CD4-positive, CD25-positive, alpha-beta regulatory T cell (primary cell): ENCODE data around the gene PCNA. TPM values are rescaled to one million over a fixed set of nuclear protein-coding genes. Genes with fewer than 3 reads are reported as not detected.
"Not testable (repeated sequence)": the region's sequence is repeated elsewhere in the genome, so short reads cannot be mapped to it uniquely, and the experiment has no call there.

ENCODE experiments used
- ATAC-seq, 2 donors: fragments of 150-1000 bp; cut with Tn5 transposase; one replicate each; pipeline ENCODE4 v1.10.0; 2021; ENCODE audit warnings: low read depth in 2 of 2, moderate number of reproducible peaks in 2 of 2, moderate library complexity in 1 of 2
- DNase-seq, 3 donors: peaks; one replicate each; pipeline versions ENCODE4 v3.0.0 to v3.0.0-alpha.2; 2012 to 2022; ENCODE audit warnings: mixed read lengths in 1 of 3
- H3K27ac ChIP-seq: one replicate; pipeline ENCODE4 v1.7.0; 2013; ENCODE audit warnings: mild to moderate bottlenecking, low read length; ENCODE audit not compliant: insufficient read depth, poor library complexity, severe bottlenecking
- H3K27me3 ChIP-seq: one replicate; pipeline ENCODE4 v1.7.0; 2013; ENCODE audit warnings: low read length; ENCODE audit not compliant: control insufficient read depth, insufficient read depth
- H3K36me3 ChIP-seq: one replicate; pipeline ENCODE4 v1.7.0; 2013; ENCODE audit warnings: mild to moderate bottlenecking, low read length, moderate library complexity; ENCODE audit not compliant: control insufficient read depth, insufficient read depth
- H3K4me1 ChIP-seq: 2 replicates; pipeline ENCODE4 v1.7.0; 2013; ENCODE audit warnings: mild to moderate bottlenecking, low read length; ENCODE audit not compliant: insufficient read depth, control insufficient read depth, poor library complexity, severe bottlenecking
- H3K4me3 ChIP-seq: one replicate; pipeline ENCODE4 v1.7.0; 2013; ENCODE audit warnings: low read depth, mild to moderate bottlenecking, low read length, moderate library complexity
- H3K9me3 ChIP-seq, 2 experiments: 1 replicate in 1 of 2; 2 replicates in 1 of 2; pipeline ENCODE4 v1.7.0; 2013; ENCODE audit warnings: low read length in 2 of 2, mild to moderate bottlenecking in 1 of 2, moderate library complexity in 1 of 2; ENCODE audit not compliant: control insufficient read depth in 2 of 2
- H3K27ac Mint-ChIP-seq, 3 donors: one replicate each; pipeline ENCODE4 v1.8.0; 2020 to 2022; ENCODE audit warnings: mild to moderate bottlenecking in 3 of 3, mixed read lengths in 3 of 3, moderate library complexity in 2 of 3
- H3K27me3 Mint-ChIP-seq: one replicate; pipeline ENCODE4 v1.8.0; 2022; ENCODE audit warnings: mild to moderate bottlenecking, mixed read lengths
- H3K36me3 Mint-ChIP-seq: one replicate; pipeline ENCODE4 v1.8.0; 2020; ENCODE audit warnings: mixed read lengths
- H3K4me1 Mint-ChIP-seq, 4 donors: one replicate each; pipeline ENCODE4 v1.8.0; 2020 to 2022; ENCODE audit warnings: mixed read lengths in 4 of 4, mild to moderate bottlenecking in 1 of 4
- H3K4me3 Mint-ChIP-seq, 4 donors: one replicate each; pipeline ENCODE4 v1.8.0; 2020 to 2022; ENCODE audit warnings: mild to moderate bottlenecking in 4 of 4, mixed read lengths in 4 of 4, moderate library complexity in 3 of 4
- H3K9me3 Mint-ChIP-seq, 7 donors: one replicate each; pipeline ENCODE4 v1.8.0; 2020 to 2022; ENCODE audit warnings: mixed read lengths in 7 of 7, mild to moderate bottlenecking in 3 of 7, moderate library complexity in 2 of 7
- polyA plus RNA-seq, 4 donors: library from polyadenylated mRNA; unstranded; fragments of 300-500 nt; fragmentation: Illumina TruSeq; gene quantifications; one replicate each; pipeline ENCODE4 v1.2.3, GENCODE V29; 2021
- total RNA-seq: library from RNA; stranded (reverse); gene quantifications from one replicate; pipeline ENCODE4 v1.2.3, GENCODE V29; 2022

Gene PCNA
- total and polyA plus RNA-seq, 5 donors from 2014 or later: 33.0 to 89.9 (median 71.2) TPM

- H3K27ac Mint-ChIP-seq: peak overlapping the region; percentile 63 to 99 (median 95)
- peaks cover 49% of the 10 kb centered on the region for H3K36me3 ChIP-seq
- H3K4me3 ChIP-seq: peak overlapping the region; percentile 79
Measured at GRCh38 chr20:5113615-5113986, 6.2 kb downstream of the PCNA start.

GRCh38 chr20:5109276-5109675 is 10.5 kb downstream of the PCNA start:
- no peaks in the 10 kb centered on the region for H3K9me3 ChIP-seq
- peaks cover 52% of the 10 kb centered on the region for H3K36me3 ChIP-seq
- no peak for DNase-seq
- no peaks in the 10 kb centered on the region for H3K27me3 ChIP-seq
- no peaks in the 10 kb centered on the region for H3K9me3 Mint-ChIP-seq
- peaks cover 4% of the 10 kb centered on the region for H3K27me3 Mint-ChIP-seq
- H3K36me3 Mint-ChIP-seq: peaks cover 12% of the 10 kb centered on the region
- peak overlapping the region in 2 of 4 donors; percentile 13 to 49 for H3K4me3 Mint-ChIP-seq
- ATAC-seq: no peak
- H3K4me1 ChIP-seq: peaks cover 19% of the 10 kb centered on the region
- peak overlapping the region in 1 of 3 donors; percentile 29 for H3K27ac Mint-ChIP-seq
- peaks cover 9 to 28% (median 21%) of the 10 kb centered on the region in 4 donors for H3K4me1 Mint-ChIP-seq
- no peak overlapping the region for H3K27ac ChIP-seq
- H3K4me3 ChIP-seq: no peak overlapping the region

More at GRCh38 chr20:5113615-5113986, 6.2 kb downstream of the PCNA start:
- DNase-seq: no peak
- Mint-ChIP-seq H3K4me1 (peaks cover 15 to 44% (median 36%) of the 10 kb centered on the region in 4 donors), H3K4me3 (peak overlapping the region; percentile 89 to 99 (median 95)), H3K27me3 (peaks cover 4% of the 10 kb centered on the region), H3K36me3 (peaks cover 22% of the 10 kb centered on the region), H3K9me3 (no peaks in the 10 kb centered on the region)
- peaks cover 31% of the 10 kb centered on the region for H3K4me1 ChIP-seq
- H3K27me3 ChIP-seq: no peaks in the 10 kb centered on the region
- peak overlapping the region; percentile 94 for H3K27ac ChIP-seq
- ATAC-seq: no peak
- H3K9me3 ChIP-seq: no peaks in the 10 kb centered on the region

DNA sequence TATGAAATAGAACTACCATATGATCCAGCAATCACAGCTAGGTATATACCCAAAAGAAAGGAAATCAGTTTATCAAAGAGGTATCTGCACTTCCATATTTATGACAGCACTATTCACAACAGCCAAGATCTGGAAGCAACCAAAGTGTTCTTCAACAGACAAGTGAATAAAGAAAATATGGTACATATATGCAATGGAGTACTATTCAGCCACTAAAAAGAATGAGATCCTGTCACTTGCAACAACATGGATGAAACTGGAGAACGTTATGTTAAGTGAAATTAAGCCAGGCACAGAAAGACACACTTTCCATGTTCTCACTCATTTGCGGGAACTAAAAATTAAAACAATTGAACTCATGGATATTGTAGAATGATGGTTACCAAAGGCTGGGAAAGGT is 15.3 kb downstream of the PCNA start:
- H3K36me3 ChIP-seq: peaks cover 77% of the 10 kb centered on the region
- H3K36me3 Mint-ChIP-seq: peaks cover 40% of the 10 kb centered on the region
- no peaks in the 10 kb centered on the region for H3K9me3 Mint-ChIP-seq
- H3K4me1 ChIP-seq: no peaks in the 10 kb centered on the region
- no peak overlapping the region for H3K27ac ChIP-seq
- no peaks in the 10 kb centered on the region for H3K27me3 Mint-ChIP-seq
- DNase-seq (no peak), ATAC-seq (no peak)
- no peak overlapping the region for H3K4me3 Mint-ChIP-seq
- peaks cover 10 to 32% (median 18%) of the 10 kb centered on the region in 4 donors for H3K4me1 Mint-ChIP-seq
- no peaks in the 10 kb centered on the region for H3K27me3 ChIP-seq
- H3K27ac Mint-ChIP-seq: no peak overlapping the region
- H3K9me3 ChIP-seq: no peaks in the 10 kb centered on the region
- no peak overlapping the region for H3K4me3 ChIP-seq

GRCh38 chr20:5100684-5101347 is 18.9 kb downstream of the PCNA start:
- Mint-ChIP-seq H3K9me3 (no peaks in the 10 kb centered on the region), H3K4me3 (no peak overlapping the region), H3K4me1 (peaks cover 0 to 27% (median 19%) of the 10 kb centered on the region in 4 donors), H3K27me3 (no peaks in the 10 kb centered on the region), H3K27ac (peak overlapping the region; percentile 64 to 89 (median 86)), H3K36me3 (peaks cover 48% of the 10 kb centered on the region)
- no peaks in the 10 kb centered on the region for H3K4me1 ChIP-seq
- no peaks in the 10 kb centered on the region for H3K9me3 ChIP-seq
- peak; percentile 77 to 86 for ATAC-seq
- H3K27ac ChIP-seq: no peak overlapping the region
- no peak overlapping the region for H3K4me3 ChIP-seq
- H3K36me3 ChIP-seq: peaks cover 63% of the 10 kb centered on the region
- peak; percentile 64 to 73 (median 68) for DNase-seq
- H3K27me3 ChIP-seq: no peaks in the 10 kb centered on the region

DNA sequence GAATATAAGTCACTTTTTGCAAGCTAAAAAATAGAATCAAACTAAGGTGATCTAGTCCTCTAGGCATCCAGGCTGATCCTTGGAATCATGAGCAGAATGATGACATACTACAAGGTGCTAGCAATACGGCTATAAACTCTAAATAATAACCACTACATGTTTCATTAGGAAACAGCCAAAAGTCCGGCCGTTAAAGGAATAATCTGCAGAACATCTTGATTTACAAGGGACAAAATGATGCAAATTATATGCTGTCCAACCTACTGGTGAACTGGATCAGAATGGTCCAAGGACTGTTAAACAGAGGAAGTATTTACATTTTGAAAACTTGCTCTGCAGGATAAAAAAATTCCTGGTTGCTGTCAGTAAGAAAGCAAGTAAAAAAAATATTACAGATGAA is 19.8 kb downstream of the PCNA start:
- H3K4me3 ChIP-seq, H3K27ac Mint-ChIP-seq, H3K9me3 Mint-ChIP-seq, H3K27me3 Mint-ChIP-seq, H3K27me3 ChIP-seq, H3K9me3 ChIP-seq, H3K4me1 ChIP-seq, H3K27ac ChIP-seq, DNase-seq, ATAC-seq, H3K4me3 Mint-ChIP-seq: not testable (repeated sequence)
- H3K36me3 ChIP-seq: peaks cover 54% of the 10 kb centered on the region
- Mint-ChIP-seq H3K36me3 (peaks cover 48% of the 10 kb centered on the region), H3K4me1 (peaks cover 0 to 27% (median 19%) of the 10 kb centered on the region in 4 donors)

- H3K27me3 Mint-ChIP-seq, DNase-seq, H3K27me3 ChIP-seq, ATAC-seq, H3K27ac Mint-ChIP-seq, H3K27ac ChIP-seq, H3K9me3 Mint-ChIP-seq, H3K4me1 ChIP-seq, H3K4me3 Mint-ChIP-seq, H3K9me3 ChIP-seq, H3K4me3 ChIP-seq: not testable (repeated sequence)
- H3K36me3 Mint-ChIP-seq: peaks cover 41% of the 10 kb centered on the region
- H3K36me3 ChIP-seq: peaks cover 45% of the 10 kb centered on the region
- H3K4me1 Mint-ChIP-seq: peaks cover 0 to 23% (median 15%) of the 10 kb centered on the region in 4 donors
Measured at GRCh38 chr20:5099009-5099408, 20.7 kb downstream of the PCNA start.

DNA sequence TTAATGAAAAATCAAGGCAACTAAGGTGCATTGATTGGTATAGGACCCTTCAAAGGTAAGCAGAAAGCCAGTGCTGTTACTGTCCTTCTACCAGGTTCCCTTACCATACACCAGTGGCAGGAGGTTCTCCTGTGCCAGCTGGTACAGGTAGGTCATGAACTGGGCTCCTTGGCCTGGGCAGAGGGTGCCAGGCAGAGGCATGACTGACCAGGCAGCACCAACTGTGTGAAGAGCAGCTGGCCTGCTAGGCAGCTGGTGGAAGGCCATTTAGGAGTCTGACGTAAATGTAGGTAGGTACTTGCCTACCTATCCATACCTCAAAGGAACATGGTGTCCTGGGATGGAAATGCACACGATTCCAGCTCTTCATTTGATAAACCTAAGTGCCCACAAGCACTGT is 23.3 kb downstream of the PCNA start:
- Mint-ChIP-seq H3K9me3 (no peaks in the 10 kb centered on the region), H3K27me3 (no peaks in the 10 kb centered on the region), H3K27ac (peak overlapping the region in 2 of 3 donors; percentile 52 to 56), H3K4me1 (peaks cover 0 to 13% (median 8%) of the 10 kb centered on the region in 4 donors), H3K36me3 (peaks cover 28% of the 10 kb centered on the region), H3K4me3 (no peak overlapping the region)
- Histone ChIP-seq H3K9me3 (no peaks in the 10 kb centered on the region), H3K36me3 (peaks cover 22% of the 10 kb centered on the region), H3K27me3 (no peaks in the 10 kb centered on the region), H3K4me1 (no peaks in the 10 kb centered on the region), H3K27ac (no peak overlapping the region), H3K4me3 (no peak overlapping the region)
- ATAC-seq: no peak
- DNase-seq: no peak

DNA sequence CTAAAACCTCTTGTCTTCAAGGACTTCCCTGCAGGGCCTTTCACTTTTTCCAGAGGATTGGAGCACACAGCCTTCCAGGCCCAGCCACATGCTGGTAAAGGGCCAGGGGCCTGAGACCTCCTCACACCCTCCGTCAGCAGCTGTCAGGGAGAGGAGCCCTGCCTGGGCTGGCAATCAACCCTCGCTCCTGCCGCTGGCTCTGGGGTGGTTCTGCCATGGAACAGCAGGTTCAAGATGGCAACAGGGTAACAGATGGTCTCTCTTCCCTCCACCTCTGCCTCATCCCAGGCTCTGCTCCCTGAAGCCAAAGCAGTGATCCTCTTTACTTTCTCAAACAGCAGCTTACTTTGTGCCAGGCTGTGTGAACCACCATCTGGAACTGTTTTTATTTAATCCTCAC is 23.8 kb downstream of the PCNA start:
- H3K4me1 Mint-ChIP-seq: peaks cover 0 to 9% (median 5%) of the 10 kb centered on the region in 4 donors
- peaks cover 28% of the 10 kb centered on the region for H3K36me3 Mint-ChIP-seq
- H3K4me3 ChIP-seq: no peak overlapping the region
- H3K27ac ChIP-seq: no peak overlapping the region
- no peak overlapping the region for H3K4me3 Mint-ChIP-seq
- H3K9me3 ChIP-seq: no peaks in the 10 kb centered on the region
- ATAC-seq: no peak
- H3K27me3 ChIP-seq: no peaks in the 10 kb centered on the region
- DNase-seq: no peak
- no peaks in the 10 kb centered on the region for H3K27me3 Mint-ChIP-seq
- no peaks in the 10 kb centered on the region for H3K4me1 ChIP-seq
- peaks cover 22% of the 10 kb centered on the region for H3K36me3 ChIP-seq
- H3K9me3 Mint-ChIP-seq: no peaks in the 10 kb centered on the region
- H3K27ac Mint-ChIP-seq: peak overlapping the region; percentile 7 to 74 (median 64)
